Liver (tissue), 9 donors: ENCODE results near the gene THSD4. TPM values are rescaled to one million over a fixed set of nuclear protein-coding genes. Genes with fewer than 3 reads are reported as not detected.

Experiments used
- DNase-seq: peaks from one replicate; pipeline ENCODE4 v3.0.0-alpha.2; 2017; ENCODE audit warnings: low spot score
- H3K27ac ChIP-seq, 2 donors: one replicate each; pipeline ENCODE4 v1.7.0; 2013; ENCODE audit warnings: inconsistent platforms in 2 of 2, low read length in 2 of 2, control low read depth in 1 of 2, low read depth in 1 of 2, mild to moderate bottlenecking in 1 of 2
- H3K27me3 ChIP-seq, 4 donors: one replicate each; pipeline versions ENCODE4 v1.6.1 to v1.7.0; 2013; ENCODE audit warnings: low read length in 3 of 4, inconsistent platforms in 1 of 4, mild to moderate bottlenecking in 1 of 4, moderate library complexity in 1 of 4; ENCODE audit not compliant: control insufficient read depth in 4 of 4, insufficient read depth in 4 of 4
- H3K36me3 ChIP-seq, 4 donors: one replicate each; pipeline versions ENCODE4 v1.6.1 to v1.7.0; 2013; ENCODE audit warnings: low read length in 3 of 4, mild to moderate bottlenecking in 3 of 4, low read depth in 1 of 4, moderate library complexity in 1 of 4; ENCODE audit not compliant: control insufficient read depth in 4 of 4, insufficient read depth in 3 of 4
- H3K4me1 ChIP-seq, 4 donors: one replicate each; pipeline versions ENCODE4 v1.6.1 to v1.7.0; 2013; ENCODE audit warnings: low read length in 3 of 4, mild to moderate bottlenecking in 3 of 4, moderate library complexity in 1 of 4; ENCODE audit not compliant: control insufficient read depth in 4 of 4, insufficient read depth in 4 of 4
- H3K4me3 ChIP-seq, 3 donors: one replicate each; pipeline versions ENCODE4 v1.6.1 to v1.7.0; 2013; ENCODE audit warnings: low read length in 3 of 3, control low read depth in 1 of 3, low read depth in 1 of 3, mild to moderate bottlenecking in 1 of 3
- H3K9ac ChIP-seq, 2 donors: one replicate each; pipeline ENCODE4 v1.7.0; 2013; ENCODE audit warnings: low read length in 2 of 2, mild to moderate bottlenecking in 2 of 2, moderate library complexity in 2 of 2, control low read depth in 1 of 2, low read depth in 1 of 2
- H3K9me3 ChIP-seq, 4 donors: one replicate each; pipeline versions ENCODE4 v1.6.1 to v1.7.0; 2013; ENCODE audit warnings: low read length in 3 of 4; ENCODE audit not compliant: control insufficient read depth in 4 of 4
- FOXA1 ChIP-seq: IDR thresholded peaks from 2 replicates; pipeline ENCODE4 v1.6.1; 2016; ENCODE audit warnings: antibody characterized with exemption
- FOXA2 ChIP-seq: IDR thresholded peaks from 2 replicates; pipeline ENCODE4 v1.6.1; 2016; ENCODE audit warnings: antibody characterized with exemption
- GABPA ChIP-seq, 2 donors: IDR thresholded peaks in 1 of 2; conservative IDR thresholded peaks in 1 of 2; 2 replicates each; pipeline ENCODE4 v1.6.1; 2016; ENCODE audit warnings: antibody characterized with exemption in 2 of 2, mild to moderate bottlenecking in 1 of 2, moderate library complexity in 1 of 2
- HNF4A ChIP-seq, 2 donors: conservative IDR thresholded peaks; 2 replicates each; pipeline ENCODE4 v1.6.1; 2016; ENCODE audit warnings: antibody characterized with exemption in 2 of 2, mild to moderate bottlenecking in 2 of 2
- HNF4G ChIP-seq: IDR thresholded peaks from 2 replicates; pipeline ENCODE4 v1.6.1; 2016; ENCODE audit warnings: antibody characterized with exemption
- JUND ChIP-seq, 2 donors: IDR thresholded peaks; 2 replicates each; pipeline ENCODE4 v1.6.1; 2016; ENCODE audit warnings: antibody characterized with exemption in 2 of 2
- NR2F2 ChIP-seq: IDR thresholded peaks from 2 replicates; pipeline ENCODE4 v1.6.1; 2016; ENCODE audit warnings: antibody characterized with exemption
- RAD21 ChIP-seq, 2 donors: IDR thresholded peaks; 2 replicates each; pipeline ENCODE4 v1.6.1; 2016; ENCODE audit warnings: antibody characterized with exemption in 2 of 2, mild to moderate bottlenecking in 2 of 2
- RXRA ChIP-seq, 2 donors: IDR thresholded peaks; 2 replicates each; pipeline ENCODE4 v1.6.1; 2017 to 2018; ENCODE audit warnings: antibody characterized with exemption in 2 of 2, mild to moderate bottlenecking in 1 of 2
- SP1 ChIP-seq: IDR thresholded peaks from 2 replicates; pipeline ENCODE4 v1.6.1; 2018; ENCODE audit warnings: antibody characterized with exemption, mild to moderate bottlenecking
- TAF1 ChIP-seq: conservative IDR thresholded peaks from 2 replicates; pipeline ENCODE4 v1.6.1; 2016; ENCODE audit warnings: antibody characterized with exemption, mild to moderate bottlenecking
- YY1 ChIP-seq: IDR thresholded peaks from 2 replicates; pipeline ENCODE4 v1.6.1; 2016; ENCODE audit warnings: antibody characterized with exemption, mild to moderate bottlenecking
- WGBS: extraction: QIAGEN DNeasy Blood & Tissue Kit; methylation state at CpG from one replicate; pipeline ENCODE4 v1.1.7; 2013; 5-methylcytosine and 5-hydroxymethylcytosine counted together
- polyA plus RNA-seq, 2 donors: library from polyadenylated mRNA; stranded (reverse) in 1 of 2; unstranded in 1 of 2; fragments of 200-250 nt in 1 of 2; fragments of >200 nt in 1 of 2; fragmentation: Nextera tagmentation in 1 of 2; extraction: Ambion mirVana in 1 of 2; gene quantifications; one replicate each; pipeline versions ENCODE4 v1.2.1 to v1.2.3, GENCODE V29; 2013 to 2015
- total RNA-seq, 2 donors: library from RNA; depleted of rRNA; stranded (reverse); fragments of >200 nt; gene quantifications; one replicate each; pipeline ENCODE4 v1.2.3, GENCODE V29; 2014
- TF ChIP-seq, protein P1 (sequence below): IDR thresholded peaks from 2 replicates; pipeline ENCODE4 v1.6.1; 2016; ENCODE audit warnings: antibody characterized with exemption, mild to moderate bottlenecking
- TF ChIP-seq, protein P2 (sequence below): IDR thresholded peaks from 2 replicates; pipeline ENCODE4 v1.6.1; 2016; ENCODE audit warnings: antibody characterized with exemption
- TF ChIP-seq, protein P3 (sequence below): fragments of 150-350 bp; IDR thresholded peaks from 2 replicates; pipeline ENCODE4 v1.5.1; 2017; ENCODE audit warnings: improper control_type of control experiment, low read depth, low read length; ENCODE audit not compliant: missing input control
- TF ChIP-seq, protein P4 (sequence below): IDR thresholded peaks from 2 replicates; pipeline ENCODE4 v1.6.1; 2016; ENCODE audit warnings: antibody characterized with exemption
- donor health status: healthy.
- donor health status: healthy.
- donor health status: healthy.
- donor health status: healthy.
- donor health status: healthy.

Gene THSD4
- total and polyA plus RNA-seq, 4 donors, result 0.23 to 11.5 (median 1.9) TPM

DNA sequence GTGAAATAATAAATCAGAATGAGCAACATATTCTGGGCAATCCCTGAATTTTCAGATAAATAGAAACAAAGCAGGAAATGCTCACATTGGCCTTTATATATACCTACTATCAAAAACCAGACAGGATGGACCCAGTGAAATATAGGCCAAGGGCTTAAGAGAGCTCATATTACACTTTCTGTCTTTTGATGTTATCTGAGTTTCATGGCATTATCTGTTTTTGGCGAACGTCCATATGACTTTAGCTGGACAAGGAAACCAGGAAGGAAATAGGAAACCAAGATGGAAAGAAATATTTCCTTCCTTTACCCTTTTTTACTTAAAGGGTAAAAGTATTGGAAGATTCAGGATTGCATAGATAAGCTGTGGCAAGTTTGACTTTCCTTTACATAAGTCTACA is 274.8 kb downstream of the THSD4 start (continued):
- no peak for TF ChIP-seq JUND (IDR thresholded peaks at IDR 0.05)
- TF ChIP-seq, protein P1, sequence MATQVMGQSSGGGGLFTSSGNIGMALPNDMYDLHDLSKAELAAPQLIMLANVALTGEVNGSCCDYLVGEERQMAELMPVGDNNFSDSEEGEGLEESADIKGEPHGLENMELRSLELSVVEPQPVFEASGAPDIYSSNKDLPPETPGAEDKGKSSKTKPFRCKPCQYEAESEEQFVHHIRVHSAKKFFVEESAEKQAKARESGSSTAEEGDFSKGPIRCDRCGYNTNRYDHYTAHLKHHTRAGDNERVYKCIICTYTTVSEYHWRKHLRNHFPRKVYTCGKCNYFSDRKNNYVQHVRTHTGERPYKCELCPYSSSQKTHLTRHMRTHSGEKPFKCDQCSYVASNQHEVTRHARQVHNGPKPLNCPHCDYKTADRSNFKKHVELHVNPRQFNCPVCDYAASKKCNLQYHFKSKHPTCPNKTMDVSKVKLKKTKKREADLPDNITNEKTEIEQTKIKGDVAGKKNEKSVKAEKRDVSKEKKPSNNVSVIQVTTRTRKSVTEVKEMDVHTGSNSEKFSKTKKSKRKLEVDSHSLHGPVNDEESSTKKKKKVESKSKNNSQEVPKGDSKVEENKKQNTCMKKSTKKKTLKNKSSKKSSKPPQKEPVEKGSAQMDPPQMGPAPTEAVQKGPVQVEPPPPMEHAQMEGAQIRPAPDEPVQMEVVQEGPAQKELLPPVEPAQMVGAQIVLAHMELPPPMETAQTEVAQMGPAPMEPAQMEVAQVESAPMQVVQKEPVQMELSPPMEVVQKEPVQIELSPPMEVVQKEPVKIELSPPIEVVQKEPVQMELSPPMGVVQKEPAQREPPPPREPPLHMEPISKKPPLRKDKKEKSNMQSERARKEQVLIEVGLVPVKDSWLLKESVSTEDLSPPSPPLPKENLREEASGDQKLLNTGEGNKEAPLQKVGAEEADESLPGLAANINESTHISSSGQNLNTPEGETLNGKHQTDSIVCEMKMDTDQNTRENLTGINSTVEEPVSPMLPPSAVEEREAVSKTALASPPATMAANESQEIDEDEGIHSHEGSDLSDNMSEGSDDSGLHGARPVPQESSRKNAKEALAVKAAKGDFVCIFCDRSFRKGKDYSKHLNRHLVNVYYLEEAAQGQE, result no peak
- no peak for TF ChIP-seq FOXA1
- no peak for TF ChIP-seq YY1
- TF ChIP-seq TAF1, result no peak

DNA sequence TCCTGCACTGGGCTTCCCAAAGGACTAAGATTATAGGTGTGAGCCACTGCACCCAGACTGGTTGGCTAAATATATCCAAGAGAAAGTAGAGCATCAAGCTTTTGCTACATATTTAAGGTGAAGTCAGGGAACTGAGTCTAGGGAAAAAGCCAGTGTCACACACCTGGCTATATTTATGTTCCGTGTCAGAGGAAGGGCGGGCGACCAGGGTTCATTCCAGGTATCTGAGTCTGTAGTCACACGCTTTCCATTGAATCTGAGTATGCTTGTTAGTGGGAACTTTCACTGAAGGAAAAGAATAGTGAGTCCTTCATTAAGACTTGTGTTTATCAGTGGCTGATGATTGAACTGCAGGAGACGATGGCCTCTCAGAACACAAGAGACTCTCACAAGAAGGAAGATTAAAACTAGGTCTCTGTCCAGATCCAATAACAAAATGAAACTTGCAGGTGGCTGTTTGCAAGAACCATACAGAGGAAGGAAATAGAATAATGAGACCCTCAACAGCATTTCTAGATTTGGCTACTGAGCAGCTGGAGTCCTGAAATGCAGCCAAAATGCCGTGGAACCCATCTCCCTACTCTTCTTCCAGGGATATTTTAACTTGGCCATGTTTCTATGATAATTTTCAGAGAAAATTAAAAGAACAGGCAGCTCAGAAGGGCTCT is 276.3 kb downstream of the THSD4 start:
- H3K36me3 ChIP-seq, result no peaks in the 10 kb centered on the region
- H3K9ac ChIP-seq, result no peak overlapping the region
- H3K27ac ChIP-seq, result no peak overlapping the region
- no peaks in the 10 kb centered on the region for H3K27me3 ChIP-seq
- no peaks in the 10 kb centered on the region for H3K9me3 ChIP-seq
- peaks cover 0 to 11% (median 8%) of the 10 kb centered on the region in 4 donors for H3K4me1 ChIP-seq
- no peak for DNase-seq
- TF ChIP-seq FOXA1 (no peak), HNF4A (conservative IDR thresholded peaks at IDR 0.05) (no peak), RXRA (IDR thresholded peaks at IDR 0.05) (no peak), FOXA2 (no peak), YY1 (no peak), SP1 (no peak)
- TF ChIP-seq, protein P2, sequence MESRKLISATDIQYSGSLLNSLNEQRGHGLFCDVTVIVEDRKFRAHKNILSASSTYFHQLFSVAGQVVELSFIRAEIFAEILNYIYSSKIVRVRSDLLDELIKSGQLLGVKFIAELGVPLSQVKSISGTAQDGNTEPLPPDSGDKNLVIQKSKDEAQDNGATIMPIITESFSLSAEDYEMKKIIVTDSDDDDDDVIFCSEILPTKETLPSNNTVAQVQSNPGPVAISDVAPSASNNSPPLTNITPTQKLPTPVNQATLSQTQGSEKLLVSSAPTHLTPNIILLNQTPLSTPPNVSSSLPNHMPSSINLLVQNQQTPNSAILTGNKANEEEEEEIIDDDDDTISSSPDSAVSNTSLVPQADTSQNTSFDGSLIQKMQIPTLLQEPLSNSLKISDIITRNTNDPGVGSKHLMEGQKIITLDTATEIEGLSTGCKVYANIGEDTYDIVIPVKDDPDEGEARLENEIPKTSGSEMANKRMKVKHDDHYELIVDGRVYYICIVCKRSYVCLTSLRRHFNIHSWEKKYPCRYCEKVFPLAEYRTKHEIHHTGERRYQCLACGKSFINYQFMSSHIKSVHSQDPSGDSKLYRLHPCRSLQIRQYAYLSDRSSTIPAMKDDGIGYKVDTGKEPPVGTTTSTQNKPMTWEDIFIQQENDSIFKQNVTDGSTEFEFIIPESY, result no peak
- no peak overlapping the region for H3K4me3 ChIP-seq
- 87% methylated on average over 6 of the region's 6 CpGs for WGBS

DNA sequence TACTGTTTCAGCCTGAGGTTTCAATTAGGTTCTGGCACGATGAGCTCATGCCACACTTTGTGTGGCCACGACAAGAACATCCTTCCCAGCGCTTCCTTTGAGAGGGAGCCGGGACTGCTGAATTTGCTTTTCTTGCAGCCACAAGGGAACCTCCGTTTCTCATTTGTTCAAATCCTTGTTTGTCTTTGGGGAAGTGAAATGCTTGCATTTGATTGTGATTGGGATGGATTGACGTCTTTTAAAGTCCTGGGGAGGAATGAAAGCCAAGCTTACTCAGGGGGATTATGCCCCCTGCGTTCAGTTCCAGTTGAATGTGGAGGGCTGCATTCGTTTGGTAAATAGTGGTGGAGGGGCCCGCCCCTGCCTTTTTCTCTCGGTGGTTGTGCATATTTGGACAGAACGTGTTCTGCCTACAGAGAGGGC is 277.6 kb downstream of the THSD4 start:
- WGBS, result 81% methylated on average over 11 of the region's 11 CpGs
- Histone ChIP-seq H3K27ac (no peak overlapping the region), H3K4me3 (no peak overlapping the region), H3K9me3 (no peaks in the 10 kb centered on the region), H3K4me1 (peaks cover 0 to 18% (median 13%) of the 10 kb centered on the region in 4 donors), H3K27me3 (no peaks in the 10 kb centered on the region), H3K9ac (no peak overlapping the region), H3K36me3 (no peaks in the 10 kb centered on the region)
- no peak for DNase-seq
- no peak for TF ChIP-seq FOXA1
- no peak for TF ChIP-seq HNF4G
- TF ChIP-seq, protein P3, sequence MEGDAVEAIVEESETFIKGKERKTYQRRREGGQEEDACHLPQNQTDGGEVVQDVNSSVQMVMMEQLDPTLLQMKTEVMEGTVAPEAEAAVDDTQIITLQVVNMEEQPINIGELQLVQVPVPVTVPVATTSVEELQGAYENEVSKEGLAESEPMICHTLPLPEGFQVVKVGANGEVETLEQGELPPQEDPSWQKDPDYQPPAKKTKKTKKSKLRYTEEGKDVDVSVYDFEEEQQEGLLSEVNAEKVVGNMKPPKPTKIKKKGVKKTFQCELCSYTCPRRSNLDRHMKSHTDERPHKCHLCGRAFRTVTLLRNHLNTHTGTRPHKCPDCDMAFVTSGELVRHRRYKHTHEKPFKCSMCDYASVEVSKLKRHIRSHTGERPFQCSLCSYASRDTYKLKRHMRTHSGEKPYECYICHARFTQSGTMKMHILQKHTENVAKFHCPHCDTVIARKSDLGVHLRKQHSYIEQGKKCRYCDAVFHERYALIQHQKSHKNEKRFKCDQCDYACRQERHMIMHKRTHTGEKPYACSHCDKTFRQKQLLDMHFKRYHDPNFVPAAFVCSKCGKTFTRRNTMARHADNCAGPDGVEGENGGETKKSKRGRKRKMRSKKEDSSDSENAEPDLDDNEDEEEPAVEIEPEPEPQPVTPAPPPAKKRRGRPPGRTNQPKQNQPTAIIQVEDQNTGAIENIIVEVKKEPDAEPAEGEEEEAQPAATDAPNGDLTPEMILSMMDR, result no peak
- TF ChIP-seq, protein P2, result no peak
- TF ChIP-seq NR2F2, result no peak
- TF ChIP-seq RAD21 (IDR thresholded peaks at IDR 0.05), result no peak
- TF ChIP-seq, protein P1, result no peak
- TF ChIP-seq JUND (IDR thresholded peaks at IDR 0.05), result no peak
- no peak for TF ChIP-seq SP1
- no peak for TF ChIP-seq RXRA (IDR thresholded peaks at IDR 0.05)
- no peak for TF ChIP-seq GABPA (IDR thresholded peaks at IDR 0.05 in 1 of 2, conservative IDR thresholded peaks at IDR 0.05 in 1 of 2)
- TF ChIP-seq, protein P4, sequence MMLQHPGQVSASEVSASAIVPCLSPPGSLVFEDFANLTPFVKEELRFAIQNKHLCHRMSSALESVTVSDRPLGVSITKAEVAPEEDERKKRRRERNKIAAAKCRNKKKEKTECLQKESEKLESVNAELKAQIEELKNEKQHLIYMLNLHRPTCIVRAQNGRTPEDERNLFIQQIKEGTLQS, result no peak
- no peak for TF ChIP-seq YY1
